ENCODE results near the gene DIPK1A.

DIPK1A gene

GRCh38 chr1:92949937-92950817, 11.1 kb downstream of the DIPK1A start:
- DNase-seq, result no peak

GRCh38 chr1:92948071-92948470, 13.2 kb downstream of the DIPK1A start:
- no peak for DNase-seq

- no peak for DNase-seq
These were observed 15.5 kb downstream of the DIPK1A start for GRCh38 chr1:92945748-92946270.

- no peak for DNase-seq
These were observed 16.1 kb downstream of the DIPK1A start for GRCh38 chr1:92944901-92945747.

GRCh38 chr1:92943502-92943847, 17.8 kb downstream of the DIPK1A start:
- DNase-seq, result no peak

GRCh38 chr1:92940541-92940940, 20.7 kb downstream of the DIPK1A start:
- DNase-seq, result no peak

GRCh38 chr1:92937731-92938130, 23.5 kb downstream of the DIPK1A start:
- no peak for DNase-seq

- no peak for DNase-seq
These were observed 24.4 kb downstream of the DIPK1A start for GRCh38 chr1:92936865-92937264.

- DNase-seq, result peak; percentile 84
These were observed 26.6 kb downstream of the DIPK1A start for GRCh38 chr1:92934395-92935378.

- no peak for DNase-seq
These were observed 27.8 kb downstream of the DIPK1A start for GRCh38 chr1:92933459-92933858.

GRCh38 chr1:92931691-92932090, 29.6 kb downstream of the DIPK1A start:
- no peak for DNase-seq

- no peak for DNase-seq
These were observed 31.8 kb downstream of the DIPK1A start for GRCh38 chr1:92929461-92929860.

- no peak for DNase-seq
These were observed 33.4 kb downstream of the DIPK1A start for GRCh38 chr1:92927870-92928269.

GRCh38 chr1:92926873-92927272, 34.4 kb downstream of the DIPK1A start:
- no peak for DNase-seq

- no peak for DNase-seq
These were observed 36.8 kb downstream of the DIPK1A start for GRCh38 chr1:92924501-92924900.

GRCh38 chr1:92923664-92924063, 37.6 kb downstream of the DIPK1A start:
- no peak for DNase-seq

- DNase-seq, result peak; percentile 20
These were observed 38.8 kb downstream of the DIPK1A start for GRCh38 chr1:92922356-92923035.

GRCh38 chr1:92921031-92922023, 39.9 kb downstream of the DIPK1A start:
- DNase-seq, result no peak

GRCh38 chr1:92916899-92917298, 44.4 kb downstream of the DIPK1A start:
- DNase-seq, result no peak

- DNase-seq, result no peak
These were observed 45.7 kb downstream of the DIPK1A start for GRCh38 chr1:92915547-92915946.

Data from NCI-H2171 (cell line).